HepG2 (cell line): Measurements from ENCODE around the gene ADRM1. TPM values are rescaled to one million over a fixed set of nuclear protein-coding genes. Genes with fewer than 3 reads are reported as not detected.
A peak's percentile ranks its signal among the peaks of the same experiment; 100 is the strongest.

ENCODE experiments used
- CERS6 ChIP-seq: sonication (generic); formaldehyde crosslinking; IDR thresholded peaks from 2 replicates; pipeline ENCODE4 v1.5.0; 2020; ENCODE audit warnings: missing genetic modification reagents
- DMTF1 ChIP-seq: sonication (generic); formaldehyde crosslinking; IDR thresholded peaks from 2 replicates; pipeline ENCODE4 v1.4.0; 2020; ENCODE audit warnings: mild to moderate bottlenecking, missing genetic modification reagents
- E2F1 ChIP-seq: sonication (generic); formaldehyde crosslinking; IDR thresholded peaks from 2 replicates; pipeline ENCODE4 v1.5.0; 2020; ENCODE audit warnings: missing genetic modification reagents
- EP300 ChIP-seq, 3 experiments: sonication (generic) in 1 of 3; formaldehyde crosslinking in 1 of 3; IDR thresholded peaks; 2 replicates each; pipeline versions ENCODE4 v1.5.1 to v1.6.1; 2011 to 2020; ENCODE audit warnings: low read depth in 2 of 3, low read length in 2 of 3, borderline replicate concordance in 1 of 3, improper control_type of control experiment in 1 of 3, mild to moderate bottlenecking in 1 of 3, missing genetic modification reagents in 1 of 3, moderate library complexity in 1 of 3
- EZH2 ChIP-seq: conservative IDR thresholded peaks from 2 replicates; pipeline ENCODE4 v1.6.1; 2012; ENCODE audit warnings: mild to moderate bottlenecking, low read depth, low read length, moderate library complexity
- FOXJ3 ChIP-seq: sonication (generic); formaldehyde crosslinking; IDR thresholded peaks from 2 replicates; pipeline ENCODE4 v1.4.0; 2020; ENCODE audit warnings: missing genetic modification reagents, mild to moderate bottlenecking, borderline replicate concordance
- KAT7 ChIP-seq: IDR thresholded peaks from 2 replicates; pipeline ENCODE4 v1.6.1; 2018; ENCODE audit warnings: borderline replicate concordance, missing compliant biosample characterization
- MAFF ChIP-seq: IDR thresholded peaks from 2 replicates; pipeline ENCODE4 v1.6.1; 2011; ENCODE audit warnings: low read depth, low read length, improper control_type of control experiment
- MEF2D ChIP-seq: sonication (generic); formaldehyde crosslinking; IDR thresholded peaks from 2 replicates; pipeline ENCODE4 v1.5.1; 2020; ENCODE audit warnings: mild to moderate bottlenecking, missing genetic modification reagents
- MTERF4 ChIP-seq: sonication (generic); formaldehyde crosslinking; IDR thresholded peaks from 2 replicates; pipeline ENCODE4 v1.8.0; 2023; ENCODE audit warnings: mild to moderate bottlenecking, missing genetic modification reagents
- NCOA1 ChIP-seq: sonication (generic); formaldehyde crosslinking; IDR thresholded peaks from 2 replicates; pipeline ENCODE4 v1.9.0; 2021; ENCODE audit warnings: missing genetic modification reagents
- PCBP1 ChIP-seq: fragments of 200-400 bp; formaldehyde crosslinking; IDR thresholded peaks from 2 replicates; pipeline ENCODE4 v1.6.1; 2017; ENCODE audit warnings: mild to moderate bottlenecking, low read depth, low read length, borderline replicate concordance
- POLR2A ChIP-seq, 2 experiments: IDR thresholded peaks; 2 replicates each; pipeline ENCODE4 v1.6.1; 2011; ENCODE audit warnings: low read depth in 2 of 2, low read length in 2 of 2, mild to moderate bottlenecking in 1 of 2, moderate library complexity in 1 of 2; ENCODE audit not compliant: insufficient read depth in 1 of 2
- PRPF4 ChIP-seq: fragments of 200-400 bp; formaldehyde crosslinking; IDR thresholded peaks from 2 replicates; pipeline ENCODE4 v1.6.1; 2016; ENCODE audit warnings: low read length, low read depth; ENCODE audit not compliant: poor library complexity, severe bottlenecking
- RFX1 ChIP-seq: fragments of 450-650 bp; IDR thresholded peaks from 2 replicates; pipeline ENCODE4 v1.6.1; 2017
- ZBTB34 ChIP-seq: sonication (generic); formaldehyde crosslinking; IDR thresholded peaks from 2 replicates; pipeline ENCODE4 v1.8.0; 2022; ENCODE audit warnings: mild to moderate bottlenecking, missing genetic modification reagents
- ZNF235 ChIP-seq: sonication (generic); formaldehyde crosslinking; IDR thresholded peaks from 2 replicates; pipeline ENCODE4 v1.8.1; 2023; ENCODE audit warnings: mild to moderate bottlenecking, missing genetic modification reagents, borderline replicate concordance
- ZNF264 ChIP-seq: sonication (generic); formaldehyde crosslinking; IDR thresholded peaks from 2 replicates; pipeline ENCODE4 v1.4.0; 2020; ENCODE audit warnings: missing genetic modification reagents
- ZNF720 ChIP-seq: sonication (generic); formaldehyde crosslinking; IDR thresholded peaks from 2 replicates; pipeline ENCODE4 v1.4.0; 2020; ENCODE audit warnings: missing genetic modification reagents
- ZNF784 ChIP-seq: sonication (generic); formaldehyde crosslinking; IDR thresholded peaks from 2 replicates; pipeline ENCODE4 v1.5.1; 2020; ENCODE audit warnings: missing genetic modification reagents, mild to moderate bottlenecking, borderline replicate concordance
- ZNF788 ChIP-seq: sonication (generic); formaldehyde crosslinking; IDR thresholded peaks from 2 replicates; pipeline ENCODE4 v1.5.0; 2020; ENCODE audit warnings: mild to moderate bottlenecking, missing genetic modification reagents, borderline replicate concordance
- ZNF879 ChIP-seq: sonication (generic); formaldehyde crosslinking; IDR thresholded peaks from 2 replicates; pipeline ENCODE4 v1.8.1; 2023; ENCODE audit warnings: missing genetic modification reagents
- polyA plus RNA-seq, 8 experiments: library from polyadenylated mRNA; depleted of rRNA in 3 of 8; stranded (reverse) in 7 of 8; unstranded in 1 of 8; fragments of >200 nt; fragmentation: Illumina TruSeq in 4 of 8; extraction: Trizol in 4 of 8; gene quantifications; 2 replicates each; pipeline versions ENCODE4 v1.2.1 to v1.2.3, GENCODE V29; 2011 to 2016; ENCODE audit warnings: low read depth in 4 of 8, missing spikeins in 1 of 8, mixed read lengths in 1 of 8; ENCODE audit not compliant: insufficient read depth in 1 of 8
- total RNA-seq, 5 experiments: library from RNA; depleted of rRNA; stranded (reverse); fragments of >200 nt; fragmentation: Illumina TruSeq; extraction: Trizol; gene quantifications; 2 replicates each; pipeline ENCODE4 v1.2.3, GENCODE V29; 2016; ENCODE audit warnings: low read depth in 1 of 5

ADRM1 gene
- total and polyA plus RNA-seq, 2 of the 13 experiments (the other 11 are each of a cell fraction or from before 2014, with no cell fraction given), result 92.9 to 154 TPM

GRCh38 chr20:62321975-62322374 lies 19.2 kb downstream of the ADRM1 start (continued):
- TF ChIP-seq ZNF788 (CRISPR knock-in tag) (no peak), MAFF (no peak), RFX1 (no peak), ZNF264 (CRISPR knock-in tag) (no peak), CERS6 (CRISPR knock-in tag) (no peak), NCOA1 (no peak), MEF2D (no peak), FOXJ3 (CRISPR knock-in tag) (no peak), ZNF720 (CRISPR knock-in tag) (no peak), PCBP1 (peak; percentile 47; the same call in 1 of the 2 replicates), MTERF4 (CRISPR knock-in tag) (no peak), E2F1 (no peak), EP300 (IDR thresholded peaks at IDR 0.05; ENCODE audit: low read depth in 2 of 2, low read length in 2 of 2) (no peak), EP300 (CRISPR knock-in tag; IDR thresholded peaks at IDR 0.05; ENCODE audit: borderline replicate concordance) (0 out of 2 replicates have a peak, but pooled peaks have one; percentile 19), ZNF879 (CRISPR knock-in tag) (no peak), POLR2A (IDR thresholded peaks at IDR 0.05; ENCODE audit: insufficient read depth in 1 of 2, low read depth in 2 of 2, low read length in 2 of 2) (0 out of 4 replicates have a peak, but pooled peaks of 1 of the 2 experiments have one; percentile 14), DMTF1 (CRISPR knock-in tag) (no peak), EZH2 (no peak), ZBTB34 (CRISPR knock-in tag) (no peak), KAT7 (CRISPR knock-in tag) (no peak), ZNF784 (CRISPR knock-in tag) (no peak), PRPF4 (no peak), ZNF235 (CRISPR knock-in tag) (no peak)
- TF ChIP-seq, all 625 proteins: peak for 9
